ENCODE results near the gene RAB11A.

Gene RAB11A

DNA sequence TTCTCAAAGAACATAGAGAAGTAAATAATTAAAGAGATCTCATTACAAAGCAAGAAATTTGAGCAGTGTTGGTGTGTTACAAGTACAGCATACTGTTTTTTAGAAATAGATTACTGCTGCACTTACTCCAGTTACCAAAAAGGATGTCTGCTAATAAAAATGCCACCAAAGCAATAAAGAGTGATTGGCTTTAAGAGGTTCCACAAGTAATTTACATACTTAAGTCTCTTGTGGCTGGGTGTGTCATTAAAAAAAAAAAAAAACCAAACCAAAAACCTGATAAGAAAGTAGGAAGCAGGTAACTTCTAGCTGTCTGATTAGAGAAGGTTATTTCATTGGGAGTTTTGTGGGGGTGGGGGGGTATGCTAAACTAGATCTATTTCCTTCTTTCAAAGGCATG lies 15.2 kb downstream of the RAB11A start:
- TF ChIP-seq CTCF (IDR thresholded peaks at IDR 0.05) = no peak
- Histone ChIP-seq H3K9me3 (no peaks in the 10 kb centered on the region), H3K36me3 (peaks cover 42 to 62% (median 54%) of the 10 kb centered on the region in 3 donors), H3K27me3 (no peaks in the 10 kb centered on the region), H3K27ac (no peak overlapping the region), H3K4me3 (no peak overlapping the region), H3K4me1 (no peaks in the 10 kb centered on the region)
- DNase-seq = no peak
- intact Hi-C loops (cut with DNase I; ENCODE audit: low total_unique reads) = no loop called here

- TF ChIP-seq CTCF (IDR thresholded peaks at IDR 0.05) = no peak
- no peak for DNase-seq
- Histone ChIP-seq H3K4me1 (no peaks in the 10 kb centered on the region), H3K36me3 (peaks cover 35 to 59% (median 53%) of the 10 kb centered on the region in 3 donors), H3K27ac (no peak overlapping the region), H3K27me3 (no peaks in the 10 kb centered on the region), H3K4me3 (no peak overlapping the region), H3K9me3 (no peaks in the 10 kb centered on the region)
- intact Hi-C loops (cut with DNase I; ENCODE audit: low total_unique reads) = no loop called here
These were observed 16.5 kb downstream of the RAB11A start for GRCh38 chr15:65885668-65886218.

DNA sequence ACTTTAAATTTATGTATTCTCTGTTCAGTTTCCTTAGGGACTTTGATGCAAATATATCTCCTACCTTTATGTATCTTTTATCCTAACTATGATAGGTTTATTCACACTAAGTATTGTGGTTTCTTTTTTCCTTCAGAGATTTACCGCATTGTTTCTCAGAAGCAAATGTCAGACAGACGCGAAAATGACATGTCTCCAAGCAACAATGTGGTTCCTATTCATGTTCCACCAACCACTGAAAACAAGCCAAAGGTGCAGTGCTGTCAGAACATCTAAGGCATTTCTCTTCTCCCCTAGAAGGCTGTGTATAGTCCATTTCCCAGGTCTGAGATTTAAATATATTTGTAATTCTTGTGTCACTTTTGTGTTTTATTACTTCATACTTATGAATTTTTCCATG lies 18.3 kb downstream of the RAB11A start:
- intact Hi-C loops (cut with DNase I; ENCODE audit: low total_unique reads) = no loop called here
- no peak for TF ChIP-seq CTCF (IDR thresholded peaks at IDR 0.05)
- Histone ChIP-seq H3K9me3 (no peaks in the 10 kb centered on the region), H3K4me1 (no peaks in the 10 kb centered on the region), H3K27me3 (no peaks in the 10 kb centered on the region), H3K4me3 (no peak overlapping the region), H3K27ac (no peak overlapping the region), H3K36me3 (peaks cover 35 to 53% (median 50%) of the 10 kb centered on the region in 3 donors)
- DNase-seq = no peak

DNA sequence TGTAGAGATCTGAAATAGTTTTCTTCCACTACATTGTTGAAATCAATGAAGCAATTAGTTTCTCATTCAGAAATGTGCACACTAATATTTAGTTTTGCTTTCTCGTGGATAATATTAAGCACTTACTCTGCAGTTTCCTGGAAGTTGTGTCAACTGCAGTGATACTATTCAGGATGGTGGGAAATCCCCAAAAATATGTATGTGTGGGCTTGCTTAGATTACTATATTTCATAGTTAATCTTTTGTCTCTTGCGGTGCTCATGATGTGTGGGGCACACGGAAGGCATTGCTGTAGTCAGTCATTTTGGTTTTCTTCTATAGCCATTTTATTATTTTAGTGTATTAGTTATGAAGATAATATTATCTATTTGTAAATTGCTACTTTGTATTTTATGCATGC lies 19.7 kb downstream of the RAB11A start:
- Histone ChIP-seq H3K9me3 (no peaks in the 10 kb centered on the region), H3K4me1 (no peaks in the 10 kb centered on the region), H3K36me3 (peaks cover 28 to 53% (median 53%) of the 10 kb centered on the region in 3 donors), H3K4me3 (no peak overlapping the region), H3K27me3 (no peaks in the 10 kb centered on the region), H3K27ac (no peak overlapping the region)
- no peak for DNase-seq
- TF ChIP-seq CTCF (IDR thresholded peaks at IDR 0.05) = no peak
- intact Hi-C loops (cut with DNase I; ENCODE audit: low total_unique reads) = no loop called here

GRCh38 chr15:65893060-65893459 lies 23.8 kb downstream of the RAB11A start:
- Histone ChIP-seq H3K4me3 (no peak overlapping the region), H3K27ac (no peak overlapping the region), H3K27me3 (no peaks in the 10 kb centered on the region), H3K36me3 (peaks cover 18 to 49% (median 45%) of the 10 kb centered on the region in 3 donors), H3K9me3 (no peaks in the 10 kb centered on the region), H3K4me1 (no peaks in the 10 kb centered on the region)
- intact Hi-C loops (cut with DNase I; ENCODE audit: low total_unique reads) = no loop called here
- no peak for TF ChIP-seq CTCF (IDR thresholded peaks at IDR 0.05)
- DNase-seq = no peak

GRCh38 chr15:65896236-65896635 lies 26.9 kb downstream of the RAB11A start:
- Histone ChIP-seq H3K4me1 (no peaks in the 10 kb centered on the region), H3K27ac (no peak overlapping the region), H3K9me3 (no peaks in the 10 kb centered on the region), H3K27me3 (no peaks in the 10 kb centered on the region), H3K4me3 (no peak overlapping the region), H3K36me3 (peaks cover 27 to 58% (median 52%) of the 10 kb centered on the region in 3 donors)
- no peak for DNase-seq
- no peak for TF ChIP-seq CTCF (IDR thresholded peaks at IDR 0.05)
- intact Hi-C loops (cut with DNase I; ENCODE audit: low total_unique reads) = no loop called here

Measured in tibial artery (tissue), 4 donors.